Purkinje cell (primary cell): ENCODE results near the gene GCN1. TPM values are rescaled to one million over a fixed set of nuclear protein-coding genes. Genes with fewer than 3 reads are reported as not detected.

Experiments
- polyA plus RNA-seq: library from polyadenylated mRNA; unstranded; fragments of >200 nt; fragmentation: Nextera tagmentation; gene quantifications from 2 replicates; pipeline ENCODE4 v1.2.1, GENCODE V29; 2014

Gene GCN1, protein sequence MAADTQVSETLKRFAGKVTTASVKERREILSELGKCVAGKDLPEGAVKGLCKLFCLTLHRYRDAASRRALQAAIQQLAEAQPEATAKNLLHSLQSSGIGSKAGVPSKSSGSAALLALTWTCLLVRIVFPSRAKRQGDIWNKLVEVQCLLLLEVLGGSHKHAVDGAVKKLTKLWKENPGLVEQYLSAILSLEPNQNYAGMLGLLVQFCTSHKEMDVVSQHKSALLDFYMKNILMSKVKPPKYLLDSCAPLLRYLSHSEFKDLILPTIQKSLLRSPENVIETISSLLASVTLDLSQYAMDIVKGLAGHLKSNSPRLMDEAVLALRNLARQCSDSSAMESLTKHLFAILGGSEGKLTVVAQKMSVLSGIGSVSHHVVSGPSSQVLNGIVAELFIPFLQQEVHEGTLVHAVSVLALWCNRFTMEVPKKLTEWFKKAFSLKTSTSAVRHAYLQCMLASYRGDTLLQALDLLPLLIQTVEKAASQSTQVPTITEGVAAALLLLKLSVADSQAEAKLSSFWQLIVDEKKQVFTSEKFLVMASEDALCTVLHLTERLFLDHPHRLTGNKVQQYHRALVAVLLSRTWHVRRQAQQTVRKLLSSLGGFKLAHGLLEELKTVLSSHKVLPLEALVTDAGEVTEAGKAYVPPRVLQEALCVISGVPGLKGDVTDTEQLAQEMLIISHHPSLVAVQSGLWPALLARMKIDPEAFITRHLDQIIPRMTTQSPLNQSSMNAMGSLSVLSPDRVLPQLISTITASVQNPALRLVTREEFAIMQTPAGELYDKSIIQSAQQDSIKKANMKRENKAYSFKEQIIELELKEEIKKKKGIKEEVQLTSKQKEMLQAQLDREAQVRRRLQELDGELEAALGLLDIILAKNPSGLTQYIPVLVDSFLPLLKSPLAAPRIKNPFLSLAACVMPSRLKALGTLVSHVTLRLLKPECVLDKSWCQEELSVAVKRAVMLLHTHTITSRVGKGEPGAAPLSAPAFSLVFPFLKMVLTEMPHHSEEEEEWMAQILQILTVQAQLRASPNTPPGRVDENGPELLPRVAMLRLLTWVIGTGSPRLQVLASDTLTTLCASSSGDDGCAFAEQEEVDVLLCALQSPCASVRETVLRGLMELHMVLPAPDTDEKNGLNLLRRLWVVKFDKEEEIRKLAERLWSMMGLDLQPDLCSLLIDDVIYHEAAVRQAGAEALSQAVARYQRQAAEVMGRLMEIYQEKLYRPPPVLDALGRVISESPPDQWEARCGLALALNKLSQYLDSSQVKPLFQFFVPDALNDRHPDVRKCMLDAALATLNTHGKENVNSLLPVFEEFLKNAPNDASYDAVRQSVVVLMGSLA (N-terminal part only)
- polyA plus RNA-seq, result 2.7 and 3.6 TPM in 2 replicates

DNA sequence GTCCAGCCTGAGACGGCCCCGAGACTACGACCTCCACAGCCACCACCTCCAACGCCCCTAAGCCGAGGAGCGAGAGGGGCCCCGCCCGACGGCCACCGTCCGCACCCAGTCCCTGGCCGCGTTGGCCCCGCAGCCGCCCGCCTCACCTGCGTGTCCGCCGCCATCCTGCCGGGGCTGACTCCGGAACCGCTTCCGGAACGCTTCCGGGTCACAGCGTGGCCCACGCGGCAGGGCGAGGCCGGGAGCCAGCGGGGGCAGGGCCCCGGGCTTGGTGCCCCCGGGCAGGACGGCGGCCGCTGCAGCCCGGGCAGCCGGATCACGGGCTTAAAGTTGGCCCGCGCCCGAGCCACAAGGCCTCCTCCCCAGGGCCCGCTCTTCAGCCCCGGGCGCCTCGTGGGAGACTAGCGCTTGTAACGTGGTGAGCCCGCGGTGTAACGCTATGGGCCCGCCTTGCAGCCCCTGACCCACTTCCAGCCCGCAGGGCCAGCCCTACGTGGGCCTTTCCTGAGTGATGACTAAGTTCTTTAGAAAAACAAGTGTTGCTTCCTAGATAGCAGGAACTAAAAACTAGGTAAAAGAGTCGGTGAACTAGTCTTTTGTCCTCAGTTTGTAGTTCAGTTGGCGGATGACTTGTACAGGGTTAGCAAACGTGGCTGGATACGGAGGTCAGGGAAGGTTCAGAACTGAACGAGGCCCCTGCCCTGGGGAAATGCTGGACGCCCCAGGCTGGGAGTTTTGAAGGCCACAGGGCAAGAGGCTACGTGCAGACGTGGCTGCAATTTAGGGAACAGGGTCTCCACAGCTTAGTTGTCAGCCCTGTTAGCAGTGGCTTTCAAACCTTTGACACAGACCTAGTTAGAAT, at the start of gene GCN1:
GCN1 (minus strand) TSS at position 182 of the 862 bp plus-strand sequence; CDS start at position 164, 18 bp downstream.

DNA sequence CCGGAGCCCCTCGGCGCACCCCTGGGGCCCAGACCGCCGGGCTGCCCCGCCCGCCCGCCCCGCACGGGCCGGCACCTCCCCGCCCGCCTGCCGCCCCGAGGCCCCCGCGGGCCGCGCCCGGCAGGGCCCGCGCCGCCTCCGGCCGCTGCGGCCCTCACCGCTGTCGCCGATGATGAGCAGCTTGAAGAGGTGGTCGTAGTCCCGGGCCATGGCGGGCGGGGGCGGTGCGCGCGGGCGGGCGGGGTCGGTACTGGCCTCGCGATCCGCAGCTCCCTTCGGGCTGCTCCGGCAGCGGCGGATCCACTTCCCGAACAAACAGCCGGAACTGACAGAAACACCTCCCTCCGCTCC, 78.1 kb downstream of the GCN1 start, which contains the start of gene RAB35:
RAB35 (minus strand) TSS at position 313 of the 351 bp plus-strand sequence; CDS start at position 210, 103 bp downstream.

Other genes with a start within 250 kb of the GCN1 start
- gene BICDL1, start 205.5 kb downstream of the GCN1 start, polyA plus RNA-seq, result 4.7 and 5.6 TPM in 2 replicates
- 1.5 and 3.3 TPM in 2 replicates for gene RAB35, start 78.0 kb downstream of the GCN1 start, polyA plus RNA-seq
- gene RPLP0, start 6.4 kb upstream of the GCN1 start, polyA plus RNA-seq, result 136 and 147 TPM in 2 replicates
- 0.21 and 0.66 TPM in 2 replicates for gene PXN, start 71.0 kb upstream of the GCN1 start, polyA plus RNA-seq
- gene RNU4-2, start 97.2 kb upstream of the GCN1 start, polyA plus RNA-seq, result not detected in 2 replicates
- not detected in 2 replicates for gene RNU4-1, start 98.5 kb upstream of the GCN1 start, polyA plus RNA-seq
- 6.4 and 12.6 TPM in 2 replicates for gene SIRT4, start 107.6 kb upstream of the GCN1 start, polyA plus RNA-seq
- gene PLA2G1B, start 133.1 kb upstream of the GCN1 start, polyA plus RNA-seq, result not detected in 2 replicates
- gene MSI1, start 174.4 kb upstream of the GCN1 start, polyA plus RNA-seq, result 0.73 and 1.0 TPM in 2 replicates
- 1,271 and 1,904 TPM in 2 replicates for gene COX6A1, start 243.4 kb upstream of the GCN1 start, polyA plus RNA-seq